HepG2 (cell line): ENCODE data around the gene CAPZB. TPM values are rescaled to one million over a fixed set of nuclear protein-coding genes. Genes with fewer than 3 reads are reported as not detected.

Source experiments
- ATAC-seq: fragments of 200-7000 bp; cut with Tn5 transposase; 3 replicates; pipeline ENCODE4 v1.9.1; 2020; ENCODE audit warnings: mild to moderate bottlenecking, moderate library complexity
- BruUV-seq: library from RNA; stranded (reverse); fragments of 400-500 nt; replicated peaks from 2 replicates; lab custom pipeline; 2021; lab: Mats Ljungman, UMichigan
- CTCF ChIA-PET: fragments of 300-600 bp; formaldehyde crosslinking; extraction: SDS; loops from one replicate; lab custom pipeline; 2021; ENCODE audit warnings: low total read pairs, inconsistent platforms, low intra/inter-chr PET ratio; lab: Yijun Ruan, JAX
- POLR2A ChIA-PET: fragments of 350-600 bp; sonication (Branson Sonifier 250); formaldehyde crosslinking; loops from one replicate; lab custom pipeline; 2020; ENCODE audit warnings: antibody characterized with exemption, inconsistent platforms; lab: Yijun Ruan, JAX
- DNase-seq: peaks from one replicate; pipeline ENCODE4 v3.0.0-alpha.2; 2015; ENCODE audit warnings: low spot score
- FAIRE-seq: peaks from 3 replicates; lab custom pipeline; 2011; peaks lifted over from hg19 to GRCh38; lab: Jason Lieb, UNC
- H2AFZ ChIP-seq: one replicate; pipeline ENCODE4 v1.6.1; 2011; ENCODE audit warnings: low read length, inconsistent platforms
- H3K27ac ChIP-seq: fragments of 300-600 bp; 3 replicates; pipeline ENCODE4 v1.8.0; 2011; ENCODE audit warnings: mixed run types, mild to moderate bottlenecking, mixed read lengths, low read length, inconsistent platforms; ENCODE audit not compliant: insufficient read depth; ENCODE audit errors: extremely low read length
- H3K27me3 ChIP-seq, 2 experiments: fragments of 200-600 bp in 1 of 2; 2 replicates in 1 of 2; 3 replicates in 1 of 2; pipeline versions ENCODE4 v1.6.0 to v1.8.0; 2011; ENCODE audit warnings: low read length in 2 of 2, mild to moderate bottlenecking in 2 of 2, moderate library complexity in 2 of 2, inconsistent platforms in 1 of 2; ENCODE audit not compliant: insufficient read depth in 2 of 2, control insufficient read depth in 1 of 2
- H3K36me3 ChIP-seq, 2 experiments: fragments of 200-600 bp in 1 of 2; replicated peaks in 1 of 2; 2 replicates in 1 of 2; 3 replicates in 1 of 2; pipeline versions ENCODE4 v1.5.1 to v1.8.0; 2011; ENCODE audit warnings: low read length in 2 of 2, inconsistent platforms in 1 of 2; ENCODE audit not compliant: insufficient read depth in 2 of 2, control insufficient read depth in 1 of 2
- H3K4me1 ChIP-seq: 2 replicates; pipeline ENCODE4 v1.5.1; 2012; ENCODE audit warnings: low read length, inconsistent platforms; ENCODE audit not compliant: insufficient read depth
- H3K4me2 ChIP-seq: 2 replicates; pipeline ENCODE4 v1.6.0; 2011; ENCODE audit warnings: low read depth, low read length, inconsistent platforms
- H3K4me3 ChIP-seq, 3 experiments: fragments of 200-600 bp in 1 of 3; sonication (generic), shearing (Covaris generic) in 1 of 3; replicated peaks in 1 of 3; 2 replicates each; pipeline ENCODE4 v1.5.1; 2011 to 2016; ENCODE audit warnings: low read length in 3 of 3, inconsistent platforms in 2 of 3, low read depth in 2 of 3, mild to moderate bottlenecking in 2 of 3, control low read depth in 1 of 3, mixed read lengths in 1 of 3; ENCODE audit not compliant: insufficient read depth in 1 of 3
- H3K79me2 ChIP-seq: one replicate; pipeline ENCODE4 v1.6.1; 2011; ENCODE audit warnings: low read length, inconsistent platforms; ENCODE audit not compliant: insufficient read depth
- H3K9ac ChIP-seq: 2 replicates; pipeline ENCODE4 v1.6.0; 2011; ENCODE audit warnings: mild to moderate bottlenecking, low read depth, low read length, inconsistent platforms; ENCODE audit not compliant: insufficient read depth
- H3K9me3 ChIP-seq: 2 replicates; pipeline ENCODE4 v1.5.1; 2012; ENCODE audit warnings: mild to moderate bottlenecking, low read length
- H4K20me1 ChIP-seq: 2 replicates; pipeline ENCODE4 v1.6.0; 2011; ENCODE audit warnings: inconsistent platforms, mild to moderate bottlenecking, low read length, moderate library complexity; ENCODE audit not compliant: insufficient read depth
- CCDC6 ChIP-seq: sonication (generic); formaldehyde crosslinking; IDR thresholded peaks from 2 replicates; pipeline ENCODE4 v1.8.1; 2022; ENCODE audit warnings: mild to moderate bottlenecking, missing genetic modification reagents, moderate library complexity
- CTCF ChIP-seq: sonication (generic); formaldehyde crosslinking; IDR thresholded peaks from 2 replicates; pipeline ENCODE4 v1.5.0; 2020; ENCODE audit warnings: mild to moderate bottlenecking, missing genetic modification reagents, moderate library complexity
- RBM22 ChIP-seq: fragments of 200-400 bp; formaldehyde crosslinking; optimal IDR thresholded peaks from 2 replicates; pipeline ENCODE3; 2017; ENCODE audit warnings: mild to moderate bottlenecking, low read length, moderate library complexity
- SCMH1 ChIP-seq: sonication (generic); formaldehyde crosslinking; IDR thresholded peaks from 2 replicates; pipeline ENCODE4 v1.9.0; 2021; ENCODE audit warnings: missing genetic modification reagents, mild to moderate bottlenecking, borderline replicate concordance
- SMAD3 ChIP-seq: sonication (generic); formaldehyde crosslinking; IDR thresholded peaks from 2 replicates; pipeline ENCODE4 v1.4.0; 2020; ENCODE audit warnings: missing genetic modification reagents
- ZBTB33 ChIP-seq: sonication (generic); formaldehyde crosslinking; IDR thresholded peaks from 2 replicates; pipeline ENCODE4 v1.4.0; 2020; ENCODE audit warnings: missing genetic modification reagents
- WGBS: methylation state at CpG from one replicate; pipeline ENCODE4 v1.1.6; 2017; ENCODE audit warnings: low lambda C conversion rate; 5-methylcytosine and 5-hydroxymethylcytosine counted together
- in situ Hi-C: cut with HindIII; loops from 2 replicates; pipeline ENCODE4 v1.10.0; 2017; ENCODE audit warnings: low pct_unique_long_range_greater_than_20kb; ENCODE audit not compliant: extremely low pct_ligation_motif_present
- intact Hi-C: fragments of 100-400 bp; cut with micrococcal nuclease; formaldehyde crosslinking; loops from one replicate; pipeline ENCODE4 v1.10.0; 2022; ENCODE audit not compliant: unreplicated experiment
- polyA plus RNA-seq, 8 experiments: library from polyadenylated mRNA; depleted of rRNA in 3 of 8; stranded (reverse) in 7 of 8; unstranded in 1 of 8; fragments of >200 nt; fragmentation: Illumina TruSeq in 4 of 8; extraction: Trizol in 4 of 8; gene quantifications; 2 replicates each; pipeline versions ENCODE4 v1.2.1 to v1.2.3, GENCODE V29; 2011 to 2016; ENCODE audit warnings: low read depth in 4 of 8, missing spikeins in 1 of 8, mixed read lengths in 1 of 8; ENCODE audit not compliant: insufficient read depth in 1 of 8
- total RNA-seq, 5 experiments: library from RNA; depleted of rRNA; stranded (reverse); fragments of >200 nt; fragmentation: Illumina TruSeq; extraction: Trizol; gene quantifications; 2 replicates each; pipeline ENCODE4 v1.2.3, GENCODE V29; 2016; ENCODE audit warnings: low read depth in 1 of 5

CAPZB gene
- total and polyA plus RNA-seq, 2 of the 13 experiments (the other 11 are each of a cell fraction or from before 2014, with no cell fraction given): 58.9 to 76.9 TPM

- peaks cover 94% of the 10 kb centered on the region for H3K79me2 ChIP-seq
- POLR2A ChIA-PET: interaction anchor here (1.4 kb wide), 1 partner anchor 11 kb away, joined by 3 read pairs; no protein-coding TSS in a partner anchor
These were observed 13.2 kb downstream of the CAPZB start for GRCh38 chr1:19472174-19472573.

DNA sequence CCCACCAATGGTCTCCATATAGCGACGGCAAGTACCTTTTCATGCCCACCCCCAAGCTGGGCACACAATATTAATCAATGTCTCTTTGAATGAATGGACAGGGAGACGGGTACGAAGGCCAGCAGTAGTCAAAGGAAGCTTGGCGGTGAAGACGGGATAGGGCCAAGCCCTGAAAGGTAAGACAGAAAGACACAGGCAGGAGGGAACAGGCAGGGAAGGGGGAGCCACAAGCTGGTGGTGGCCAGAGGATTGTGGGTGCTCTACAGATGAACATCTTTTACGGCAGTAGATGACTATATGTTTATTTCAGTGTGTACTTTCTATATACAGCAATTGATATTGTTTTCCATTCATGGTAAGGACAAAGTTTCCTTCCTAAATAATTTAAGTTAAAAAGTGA is 16.3 kb downstream of the CAPZB start:
- in situ Hi-C loops: no loop called here
- peaks cover 8 to 19% of the 10 kb centered on the region in 2 experiments for H3K36me3 ChIP-seq
- no peak overlapping the region for H2AFZ ChIP-seq
- POLR2A ChIA-PET: interaction anchor here (0.9 to 1.3 kb wide), 2 partner anchors 13 to 82 kb away, joined by 3 to 4 read pairs; no protein-coding TSS in a partner anchor
- FAIRE-seq (no peak), DNase-seq (no peak)
- H3K4me2 ChIP-seq: no peak overlapping the region
- no peak overlapping the region for H3K9ac ChIP-seq
- peaks cover 65% of the 10 kb centered on the region for H4K20me1 ChIP-seq
- CTCF ChIA-PET: no interaction called here
- H3K79me2 ChIP-seq: peaks cover 89% of the 10 kb centered on the region
- intact Hi-C loops: no loop called here
- H3K4me1 ChIP-seq: peaks cover 54% of the 10 kb centered on the region
- 96% methylated on average over 7 of the region's 7 CpGs for WGBS
- H3K4me3 ChIP-seq: no peak overlapping the region
- no TSS peak for BruUV-seq
- H3K9me3 ChIP-seq: no peaks in the 10 kb centered on the region
- no peak overlapping the region for H3K27ac ChIP-seq
- TF ChIP-seq SCMH1 (CRISPR knock-in tag): no peak
- no peak for TF ChIP-seq CCDC6 (CRISPR knock-in tag)
- 0 out of 2 replicates have a peak, but pooled peaks have one; percentile 9 for TF ChIP-seq ZBTB33
- TF ChIP-seq, all 625 proteins: peak for 1
- ATAC-seq: no peak
- no peaks in the 10 kb centered on the region for H3K27me3 ChIP-seq

More at GRCh38 chr1:19472174-19472573, 13.2 kb downstream of the CAPZB start:
- FAIRE-seq: no peak
- Histone ChIP-seq H3K36me3 (peaks cover 7 to 28% of the 10 kb centered on the region in 2 experiments), H4K20me1 (peaks cover 64% of the 10 kb centered on the region), H3K4me3 (no peak overlapping the region), H3K4me2 (no peak overlapping the region), H2AFZ (no peak overlapping the region), H3K27me3 (no peaks in the 10 kb centered on the region), H3K27ac (no peak overlapping the region), H3K9me3 (no peaks in the 10 kb centered on the region), H3K4me1 (peaks cover 40% of the 10 kb centered on the region), H3K9ac (no peak overlapping the region)
- no TSS peak for BruUV-seq
- no peak for DNase-seq
- ATAC-seq: no peak
- intact Hi-C loops (no loop called here), in situ Hi-C loops (no loop called here)
- CTCF ChIA-PET: no interaction called here
- 93% methylated on average over 5 of the region's 5 CpGs for WGBS
- 0 out of 2 replicates have a peak, but pooled peaks have one; percentile 9 for TF ChIP-seq CTCF (CRISPR knock-in tag)
- TF ChIP-seq RBM22: peak; percentile 27
- TF ChIP-seq SMAD3: no peak
